ENCODE measurements around the gene UBE2Z. TPM values are rescaled to one million over a fixed set of nuclear protein-coding genes. Genes with fewer than 3 reads are reported as not detected.
A peak's percentile ranks its signal among the peaks of the same experiment; 100 is the strongest.

Gene UBE2Z
- total and polyA plus RNA-seq, 2 of the 8 experiments (the other 6 are each of a cell fraction or from before 2014, with no cell fraction given) = 73.4 to 75.9 TPM

- TF ChIP-seq CTCF (IDR thresholded peaks at IDR 0.05; ENCODE audit: control extremely low read depth in 1 of 3, insufficient read depth in 1 of 3, low read depth in 1 of 3, low read length in 3 of 3) (peak; percentile 31 to 52 (median 39)), KDM5A (IDR thresholded peaks at IDR 0.05; ENCODE audit: low read length) (0 out of 2 replicates have a peak, but pooled peaks have one; percentile 7), CREB1 (IDR thresholded peaks at IDR 0.05) (peak; percentile 47), SP4 (IDR thresholded peaks at IDR 0.05; ENCODE audit: low read length) (peak; percentile 79), GTF2F1 (IDR thresholded peaks at IDR 0.05; ENCODE audit: borderline replicate concordance, low read depth, low read length) (peak; percentile 12; the same call in 1 of the 2 replicates), NANOG (IDR thresholded peaks at IDR 0.05; ENCODE audit: insufficient read depth, low read depth, low read length, poor library complexity, severe bottlenecking) (peak; percentile 8), SP1 (IDR thresholded peaks at IDR 0.05; ENCODE audit: low read depth, low read length) (peak; percentile 42; the same call in 1 of the 2 replicates), EGR1 (IDR thresholded peaks at IDR 0.05; ENCODE audit: borderline replicate concordance, low read depth, low read length) (peak; percentile 87), POLR2A (IDR thresholded peaks at IDR 0.05; ENCODE audit: control extremely low read depth in 1 of 2, low read depth in 2 of 2, low read length in 2 of 2) (peak; percentile 84 to 90), TAF7 (optimal IDR thresholded peaks at IDR 0.05; ENCODE audit: borderline replicate concordance, low read depth, low read length) (peak; percentile 93), MAX (IDR thresholded peaks at IDR 0.05) (peak; percentile 71), RBBP5 (IDR thresholded peaks at IDR 0.05; ENCODE audit: borderline replicate concordance, low read depth, low read length) (no peak; the same call in 1 of the 2 replicates), SIN3A (conservative IDR thresholded peaks at IDR 0.05 in 1 of 2, IDR thresholded peaks at IDR 0.05 in 1 of 2; ENCODE audit: low read depth in 1 of 2, low read length in 2 of 2) (peak; percentile 59 to 69; a peak in 2 of 4 replicates), TAF1 (IDR thresholded peaks at IDR 0.05; ENCODE audit: low read depth, low read length) (peak; percentile 95), KDM4A (IDR thresholded peaks at IDR 0.05; ENCODE audit: low read depth, low read length, severe bottlenecking) (no peak), TBP (IDR thresholded peaks at IDR 0.05; ENCODE audit: low read depth, low read length) (peak; percentile 85), PHF8 (conservative IDR thresholded peaks at IDR 0.05; ENCODE audit: low read depth, low read length) (peak; percentile 85), SP2 (IDR thresholded peaks at IDR 0.05; ENCODE audit: low read length) (peak; percentile 93), RAD21 (IDR thresholded peaks at IDR 0.05 in 1 of 2, conservative IDR thresholded peaks at IDR 0.05 in 1 of 2; ENCODE audit: low read depth in 2 of 2, low read length in 2 of 2) (0 out of 4 replicates have a peak, but pooled peaks of 1 of the 2 experiments have one; percentile 5), JUN (IDR thresholded peaks at IDR 0.05; ENCODE audit: low read depth, low read length) (no peak)
Observed at GRCh38 chr17:48908047-48908843, at the start of gene UBE2Z (continued).
